Adipose tissue (tissue), 3 donors: ENCODE measurements around the gene SLC2A9. TPM values are rescaled to one million over a fixed set of nuclear protein-coding genes. Genes with fewer than 3 reads are reported as not detected.

Experiments
- H3K27ac ChIP-seq: one replicate; pipeline ENCODE4 v1.5.1; 2013; ENCODE audit warnings: low read depth, low read length
- WGBS, 3 donors: extraction: QIAGEN DNeasy Blood & Tissue Kit; methylation state at CpG; one replicate each; pipeline ENCODE4 v1.1.7; 2013; 5-methylcytosine and 5-hydroxymethylcytosine counted together
- polyA plus RNA-seq, 3 donors: library from polyadenylated mRNA; stranded (reverse); fragments of 200-250 nt; gene quantifications; one replicate each; pipeline ENCODE4 v1.2.3, GENCODE V29; 2013
- donor health status: healthy with polysubstance abuse.
- donor health status: Bipolar disorder and iron deficiency.
- donor health status: healthy.

SLC2A9 gene
- polyA plus RNA-seq, 3 donors, result 2.0 to 6.5 (median 2.5) TPM

GRCh38 chr4:10025230-10025806 lies 4.0 kb upstream of the SLC2A9 start:
- H3K27ac ChIP-seq, result no peak overlapping the region
- WGBS, 3 donors, result 58 to 71% (median 71%) methylated on average over 3 of the region's 3 CpGs

GRCh38 chr4:10024303-10024702 lies 3.0 kb upstream of the SLC2A9 start:
- 36 to 74% (median 49%) methylated on average over 2 of the region's 2 CpGs for WGBS, 3 donors
- H3K27ac ChIP-seq, result no peak overlapping the region

- WGBS, 3 donors, result 65 to 69% (median 68%) methylated on average over 7 of the region's 7 CpGs
Observed at GRCh38 chr4:10023806-10024205, 2.5 kb upstream of the SLC2A9 start.

GRCh38 chr4:10023050-10023419 lies 1.7 kb upstream of the SLC2A9 start:
- H3K27ac ChIP-seq, result no peak overlapping the region
- WGBS, 3 donors, result 81 to 85% (median 83%) methylated on average over 5 of the region's 5 CpGs

More at GRCh38 chr4:10023806-10024205, 2.5 kb upstream of the SLC2A9 start:
- H3K27ac ChIP-seq, result no peak overlapping the region

GRCh38 chr4:10022346-10023049 lies 1.2 kb upstream of the SLC2A9 start:
- H3K27ac ChIP-seq, result no peak overlapping the region

GRCh38 chr4:10021653-10022023 lies 341 bp upstream of the SLC2A9 start:
- WGBS, 3 donors, result 56 to 86% (median 58%) methylated on average over 5 of the region's 5 CpGs
- no peak overlapping the region for H3K27ac ChIP-seq

More at GRCh38 chr4:10022346-10023049, 1.2 kb upstream of the SLC2A9 start:
- 66 to 84% (median 77%) methylated on average over 14 of the region's 14 CpGs for WGBS, 3 donors

- H3K27ac ChIP-seq, result no peak overlapping the region
- 63 to 88% (median 87%) methylated on average over 6 of the region's 6 CpGs for WGBS, 3 donors
Observed at GRCh38 chr4:10020106-10020505, 1.2 kb downstream of the SLC2A9 start.

GRCh38 chr4:10019521-10020051 lies 1.7 kb downstream of the SLC2A9 start:
- WGBS, 3 donors, result 61 to 73% (median 70%) methylated on average over 9 of the region's 9 CpGs
- H3K27ac ChIP-seq, result peak overlapping the region; percentile 13

GRCh38 chr4:10018818-10019461 lies 2.4 kb downstream of the SLC2A9 start:
- 3 to 4% (median 4%) methylated on average over 44 to 52 of the region's 52 CpGs for whole genome bisulfite sequencing, 3 donors
- H3K27ac ChIP-seq, result peak overlapping the region; percentile 13

GRCh38 chr4:10017037-10017893 lies 4.0 kb downstream of the SLC2A9 start:
- H3K27ac ChIP-seq, result no peak overlapping the region
- WGBS, 3 donors, result 80 to 91% (median 88%) methylated on average over 11 of the region's 11 CpGs

GRCh38 chr4:10016169-10016568 lies 5.1 kb downstream of the SLC2A9 start:
- H3K27ac ChIP-seq, result no peak overlapping the region
- WGBS, 3 donors, result 65 to 83% (median 82%) methylated on average over 6 of the region's 6 CpGs

GRCh38 chr4:10015140-10015753 lies 6.0 kb downstream of the SLC2A9 start:
- H3K27ac ChIP-seq, result no peak overlapping the region
- WGBS, 3 donors, result 36 to 63% (median 58%) methylated on average over 7 of the region's 7 CpGs

GRCh38 chr4:10013722-10014121 lies 7.6 kb downstream of the SLC2A9 start:
- 48 to 88% (median 74%) methylated on average over 6 of the region's 6 CpGs for WGBS, 3 donors
- no peak overlapping the region for H3K27ac ChIP-seq

GRCh38 chr4:10011885-10012284 lies 9.4 kb downstream of the SLC2A9 start:
- 51 to 73% (median 71%) methylated on average over 3 of the region's 3 CpGs for WGBS, 3 donors
- no peak overlapping the region for H3K27ac ChIP-seq

GRCh38 chr4:10011277-10011676 lies 10.0 kb downstream of the SLC2A9 start:
- H3K27ac ChIP-seq, result no peak overlapping the region
- 82 to 91% (median 86%) methylated on average over 1 of the region's 1 CpG for WGBS, 3 donors

- H3K27ac ChIP-seq, result no peak overlapping the region
- WGBS, 3 donors, result 74 to 80% (median 79%) methylated on average over 3 of the region's 3 CpGs
Observed at GRCh38 chr4:10009861-10010500, 11.3 kb downstream of the SLC2A9 start.

- 87 to 96% (median 95%) methylated on average over 3 of the region's 3 CpGs for WGBS, 3 donors
- no peak overlapping the region for H3K27ac ChIP-seq
Observed at GRCh38 chr4:10008609-10009005, 12.7 kb downstream of the SLC2A9 start.
